Prostate gland (tissue), 2 donors: ENCODE measurements around the gene TMC5.

Experiments used
- CTCF ChIP-seq, 4 experiments: fragments of 200-600 bp in 2 of 4; fragments of 450-650 bp in 2 of 4; sonication (generic) in 2 of 4; IDR thresholded peaks; 1 replicate in 3 of 4; 2 replicates in 1 of 4; pipeline ENCODE4 v1.5.1; 2016 to 2019; ENCODE audit warnings: antibody characterized with exemption in 4 of 4, mild to moderate bottlenecking in 2 of 4, moderate library complexity in 2 of 4
- POLR2A ChIP-seq: fragments of 450-650 bp; IDR thresholded peaks from one replicate; pipeline ENCODE4 v1.6.1; 2016; ENCODE audit warnings: antibody characterized with exemption, mild to moderate bottlenecking
- POLR2AphosphoS5 ChIP-seq: sonication (generic); formaldehyde crosslinking; IDR thresholded peaks from one replicate; pipeline ENCODE4 v1.6.1; 2017; ENCODE audit warnings: antibody characterized with exemption

DNA sequence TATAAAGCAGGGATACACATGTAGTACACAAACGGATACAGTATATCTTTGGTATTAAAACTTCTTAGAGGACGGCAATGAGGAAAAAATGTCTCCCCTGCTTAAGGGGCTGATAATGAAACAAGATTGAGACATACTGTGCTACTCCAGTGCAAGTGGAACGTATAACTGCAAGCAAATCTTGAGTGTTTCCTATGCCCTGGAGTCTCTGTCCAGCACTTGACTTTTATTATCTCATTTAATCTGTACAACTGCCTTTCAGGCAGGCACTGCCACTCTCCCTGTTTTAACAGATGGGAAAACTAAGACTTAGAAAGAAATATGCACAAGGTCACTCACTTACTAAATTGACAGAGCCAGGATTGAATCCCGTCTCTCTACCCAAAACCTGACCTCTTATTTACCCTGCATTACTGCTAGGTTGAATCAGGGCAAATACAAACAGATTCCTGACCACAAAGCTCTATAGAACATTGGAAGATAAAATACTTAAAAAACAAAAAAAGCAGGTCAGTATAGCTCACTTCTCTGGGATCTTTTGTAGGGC lies 28.7 kb downstream of the TMC5 start:
- TF ChIP-seq CTCF (IDR thresholded peaks at IDR 0.05), result no peak
- no peak for TF ChIP-seq POLR2AphosphoS5
- no peak for TF ChIP-seq POLR2A
